Tibial artery (tissue), 4 donors: ENCODE results near the gene LRP6.
"Not testable (repeated sequence)": the region's sequence is repeated elsewhere in the genome, so short reads cannot be mapped to it uniquely, and the experiment has no call there.

ENCODE experiments used
- DNase-seq, 2 donors: peaks; one replicate each; pipeline ENCODE4 v3.0.0-alpha.2; 2019
- H3K27ac ChIP-seq, 2 donors: fragments of 200-600 bp; sonication (generic) in 1 of 2; 1 replicate in 1 of 2; 2 replicates in 1 of 2; pipeline ENCODE4 v1.5.1; 2018 to 2019; ENCODE audit warnings: mild to moderate bottlenecking in 1 of 2
- H3K27me3 ChIP-seq, 2 donors: fragments of 200-600 bp; sonication (generic) in 1 of 2; one replicate each; pipeline versions ENCODE4 v1.5.1 to v1.6.0; 2016 to 2019
- H3K36me3 ChIP-seq, 3 donors: fragments of 200-600 bp; sonication (generic) in 2 of 3; one replicate each; pipeline ENCODE4 v1.5.1; 2016 to 2019; ENCODE audit warnings: mild to moderate bottlenecking in 2 of 3
- H3K4me1 ChIP-seq, 4 donors: fragments of 200-600 bp; sonication (generic) in 2 of 4; 1 replicate in 3 of 4; 2 replicates in 1 of 4; pipeline ENCODE4 v1.5.1; 2016 to 2019
- H3K4me3 ChIP-seq, 2 donors: fragments of 200-600 bp; sonication (generic) in 1 of 2; 1 replicate in 1 of 2; 2 replicates in 1 of 2; pipeline ENCODE4 v1.5.1; 2018 to 2019; ENCODE audit warnings: mild to moderate bottlenecking in 2 of 2
- H3K9me3 ChIP-seq, 3 donors: fragments of 200-600 bp; sonication (generic) in 1 of 3; one replicate each; pipeline ENCODE4 v1.5.1; 2016 to 2019
- intact Hi-C: fragments of 100-400 bp; cut with DNase I; formaldehyde crosslinking; loops from one replicate; pipeline ENCODE4 v1.15.0; 2023; ENCODE audit warnings: low total_unique reads
- TF ChIP-seq, protein P1 (sequence below), 2 experiments: fragments of 200-600 bp in 1 of 2; fragments of 450-650 bp in 1 of 2; IDR thresholded peaks; one replicate each; pipeline ENCODE4 v1.5.1; 2017 to 2019; ENCODE audit warnings: antibody characterized with exemption in 2 of 2, mild to moderate bottlenecking in 1 of 2, moderate library complexity in 1 of 2

The LRP6 gene

GRCh38 chr12:12121061-12121460 is 145.8 kb downstream of the LRP6 start:
- H3K4me3 ChIP-seq = no peak overlapping the region
- no peaks in the 10 kb centered on the region for H3K27me3 ChIP-seq
- no peaks in the 10 kb centered on the region for H3K9me3 ChIP-seq
- intact Hi-C loops = no loop called here
- peaks cover 32 to 60% (median 39%) of the 10 kb centered on the region in 3 donors for H3K36me3 ChIP-seq
- no peak for DNase-seq
- H3K27ac ChIP-seq = no peak overlapping the region
- H3K4me1 ChIP-seq = no peaks in the 10 kb centered on the region
- TF ChIP-seq, protein P1, sequence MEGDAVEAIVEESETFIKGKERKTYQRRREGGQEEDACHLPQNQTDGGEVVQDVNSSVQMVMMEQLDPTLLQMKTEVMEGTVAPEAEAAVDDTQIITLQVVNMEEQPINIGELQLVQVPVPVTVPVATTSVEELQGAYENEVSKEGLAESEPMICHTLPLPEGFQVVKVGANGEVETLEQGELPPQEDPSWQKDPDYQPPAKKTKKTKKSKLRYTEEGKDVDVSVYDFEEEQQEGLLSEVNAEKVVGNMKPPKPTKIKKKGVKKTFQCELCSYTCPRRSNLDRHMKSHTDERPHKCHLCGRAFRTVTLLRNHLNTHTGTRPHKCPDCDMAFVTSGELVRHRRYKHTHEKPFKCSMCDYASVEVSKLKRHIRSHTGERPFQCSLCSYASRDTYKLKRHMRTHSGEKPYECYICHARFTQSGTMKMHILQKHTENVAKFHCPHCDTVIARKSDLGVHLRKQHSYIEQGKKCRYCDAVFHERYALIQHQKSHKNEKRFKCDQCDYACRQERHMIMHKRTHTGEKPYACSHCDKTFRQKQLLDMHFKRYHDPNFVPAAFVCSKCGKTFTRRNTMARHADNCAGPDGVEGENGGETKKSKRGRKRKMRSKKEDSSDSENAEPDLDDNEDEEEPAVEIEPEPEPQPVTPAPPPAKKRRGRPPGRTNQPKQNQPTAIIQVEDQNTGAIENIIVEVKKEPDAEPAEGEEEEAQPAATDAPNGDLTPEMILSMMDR (IDR thresholded peaks at IDR 0.05) = no peak

GRCh38 chr12:12116677-12117076 is 150.2 kb downstream of the LRP6 start:
- Histone ChIP-seq H3K9me3 (no peaks in the 10 kb centered on the region), H3K4me3 (no peak overlapping the region), H3K27me3 (no peaks in the 10 kb centered on the region), H3K27ac (no peak overlapping the region), H3K36me3 (peaks cover 15 to 35% (median 19%) of the 10 kb centered on the region in 3 donors), H3K4me1 (no peaks in the 10 kb centered on the region)
- DNase-seq = no peak
- TF ChIP-seq, protein P1 (IDR thresholded peaks at IDR 0.05) = no peak
- intact Hi-C loops = no loop called here

- Histone ChIP-seq H3K27ac (no peak overlapping the region), H3K4me3 (no peak overlapping the region), H3K27me3 (no peaks in the 10 kb centered on the region), H3K4me1 (no peaks in the 10 kb centered on the region), H3K9me3 (no peaks in the 10 kb centered on the region), H3K36me3 (peaks cover 7 to 24% (median 12%) of the 10 kb centered on the region in 3 donors)
- intact Hi-C loops = no loop called here
- peak in 1 of 2 donors; percentile 37 for DNase-seq
- TF ChIP-seq, protein P1 (IDR thresholded peaks at IDR 0.05) = no peak
Observed at GRCh38 chr12:12115514-12115913, 151.3 kb downstream of the LRP6 start.

DNA sequence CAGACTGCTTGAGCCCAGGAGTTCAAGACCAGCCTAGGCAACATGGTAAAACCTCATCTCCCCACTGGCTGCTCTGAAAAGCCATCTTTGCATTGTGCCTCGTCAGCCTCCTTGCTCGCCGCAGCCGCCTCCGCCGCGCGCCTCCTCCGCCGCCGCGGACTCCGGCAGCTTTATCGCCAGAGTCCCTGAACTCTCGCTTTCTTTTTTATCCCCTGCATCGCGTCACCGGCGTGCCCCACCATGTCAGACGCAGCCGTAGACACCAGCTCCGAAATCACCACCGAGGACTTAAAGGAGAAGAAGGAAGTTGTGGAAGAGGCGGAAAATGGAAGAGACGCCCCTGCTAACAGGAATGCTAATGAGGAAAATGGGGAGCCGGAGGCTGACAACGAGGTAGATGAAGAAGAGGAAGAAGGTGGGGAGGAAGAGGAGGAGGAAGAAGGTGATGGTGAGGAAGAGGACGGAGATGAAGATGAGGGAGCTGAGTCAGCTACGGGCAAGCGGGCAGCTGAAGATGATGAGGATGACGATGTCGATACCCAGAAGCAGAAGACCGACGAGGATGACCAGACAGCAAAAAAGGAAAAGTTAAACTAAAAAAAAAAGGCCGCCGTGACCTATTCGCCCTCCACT is 155.8 kb downstream of the LRP6 start:
- Histone ChIP-seq H3K36me3 (peaks cover 0 to 16% (median 7%) of the 10 kb centered on the region in 3 donors), H3K9me3 (peaks cover 0 to 16% (median 11%) of the 10 kb centered on the region in 3 donors), H3K4me3 (peak overlapping the region in 1 of 2 donors; percentile 35)
- H3K27me3 ChIP-seq, intact Hi-C loops, DNase-seq, H3K4me1 ChIP-seq, H3K27ac ChIP-seq: not testable (repeated sequence)

DNA sequence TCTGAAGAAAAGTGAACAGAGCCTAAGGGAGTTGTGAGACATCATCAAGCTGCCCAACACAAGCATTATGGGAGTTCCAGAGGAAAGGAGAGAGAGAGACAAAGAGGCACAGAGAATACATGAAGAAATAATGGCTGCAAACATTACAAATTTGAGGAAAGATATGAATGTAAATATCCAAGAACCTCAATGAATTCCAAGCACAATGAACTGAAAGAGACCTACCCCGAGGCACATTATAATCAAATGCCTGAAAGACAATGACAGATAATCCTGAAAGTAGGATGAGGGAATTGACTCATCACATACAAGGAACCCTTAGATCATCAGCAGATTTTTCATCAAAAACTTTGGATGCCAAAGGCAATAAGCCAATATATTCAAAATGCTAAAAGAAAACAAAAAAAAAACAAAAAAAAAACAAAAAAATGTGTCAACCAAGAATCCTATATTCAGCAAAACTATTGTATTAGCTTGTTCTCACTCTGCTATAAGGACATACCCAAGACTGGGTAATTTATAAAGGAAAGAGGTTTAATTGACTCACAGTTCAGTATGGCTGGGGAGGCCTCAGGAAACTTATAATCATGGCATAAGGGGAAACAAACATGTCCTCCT is 158.3 kb downstream of the LRP6 start:
- H3K36me3 ChIP-seq = peaks cover 0 to 12% (median 7%) of the 10 kb centered on the region in 3 donors
- intact Hi-C loops = no loop called here
- TF ChIP-seq, protein P1 (IDR thresholded peaks at IDR 0.05) = no peak
- no peaks in the 10 kb centered on the region for H3K4me1 ChIP-seq
- DNase-seq = no peak
- H3K27me3 ChIP-seq = no peaks in the 10 kb centered on the region
- H3K27ac ChIP-seq = no peak overlapping the region
- H3K9me3 ChIP-seq = peaks cover 0 to 16% (median 11%) of the 10 kb centered on the region in 3 donors
- no peak overlapping the region for H3K4me3 ChIP-seq

DNA sequence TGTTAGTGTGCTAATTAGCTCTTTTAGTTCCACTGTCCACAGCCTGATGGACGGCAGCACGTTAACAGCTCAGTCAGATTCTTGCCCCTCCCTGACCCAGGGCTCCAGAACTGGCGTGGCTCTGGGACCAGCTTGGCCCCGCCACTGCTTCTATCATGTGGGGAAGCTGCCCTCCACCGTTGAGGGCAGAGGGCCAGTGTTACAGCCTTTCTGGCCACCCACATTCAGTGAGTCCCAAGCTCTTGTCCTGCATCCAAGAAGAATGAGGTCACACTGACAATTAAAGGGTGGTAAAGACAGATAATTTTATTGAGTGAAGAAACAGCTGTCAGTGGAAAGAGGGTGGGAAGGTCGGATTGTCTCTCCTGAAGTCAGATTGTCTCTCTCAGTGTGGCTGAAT is 159.2 kb downstream of the LRP6 start:
- intact Hi-C loops = no loop called here
- H3K9me3 ChIP-seq = peaks cover 0 to 16% (median 11%) of the 10 kb centered on the region in 3 donors
- H3K4me3 ChIP-seq = no peak overlapping the region
- peaks cover 0 to 3% (median 2%) of the 10 kb centered on the region in 3 donors for H3K36me3 ChIP-seq
- H3K27ac ChIP-seq = no peak overlapping the region
- H3K27me3 ChIP-seq = no peaks in the 10 kb centered on the region
- TF ChIP-seq, protein P1 (IDR thresholded peaks at IDR 0.05) = no peak
- DNase-seq = no peak
- no peaks in the 10 kb centered on the region for H3K4me1 ChIP-seq
